ENCODE data around the gene FAM107B.

FAM107B gene

GRCh38 chr10:14481014-14481413 is 293.7 kb downstream of the FAM107B start:
- no peak overlapping the region for H3K4me3 ChIP-seq (replicated peaks; ENCODE audit: low read depth, low read length)
- DNase-seq (ENCODE audit: extremely low read depth, low read depth): no peak
- no peak for TF ChIP-seq CTCF (IDR thresholded peaks at IDR 0.05; ENCODE audit: low read depth, low read length, missing control alignments)

GRCh38 chr10:14478604-14479003 is 296.1 kb downstream of the FAM107B start:
- DNase-seq (ENCODE audit: extremely low read depth, low read depth): no peak
- no peak overlapping the region for H3K4me3 ChIP-seq (replicated peaks; ENCODE audit: low read depth, low read length)
- peak; percentile 58 for TF ChIP-seq CTCF (IDR thresholded peaks at IDR 0.05; ENCODE audit: low read depth, low read length, missing control alignments)

- no peak overlapping the region for H3K4me3 ChIP-seq (replicated peaks; ENCODE audit: low read depth, low read length)
- DNase-seq (ENCODE audit: extremely low read depth, low read depth): no peak
- TF ChIP-seq CTCF (IDR thresholded peaks at IDR 0.05; ENCODE audit: low read depth, low read length, missing control alignments): no peak
Observed at GRCh38 chr10:14478201-14478600, 296.5 kb downstream of the FAM107B start.

GRCh38 chr10:14477408-14477710 is 297.3 kb downstream of the FAM107B start:
- H3K4me3 ChIP-seq (replicated peaks; ENCODE audit: low read depth, low read length): no peak overlapping the region
- TF ChIP-seq CTCF (IDR thresholded peaks at IDR 0.05; ENCODE audit: low read depth, low read length, missing control alignments): no peak
- peak; percentile 62 for DNase-seq (ENCODE audit: extremely low read depth, low read depth)

- no peak for DNase-seq (ENCODE audit: extremely low read depth, low read depth)
- no peak for TF ChIP-seq CTCF (IDR thresholded peaks at IDR 0.05; ENCODE audit: low read depth, low read length, missing control alignments)
- H3K4me3 ChIP-seq (replicated peaks; ENCODE audit: low read depth, low read length): no peak overlapping the region
Observed at GRCh38 chr10:14476641-14477407, 297.9 kb downstream of the FAM107B start.

GRCh38 chr10:14476006-14476405 is 298.7 kb downstream of the FAM107B start:
- H3K4me3 ChIP-seq (replicated peaks; ENCODE audit: low read depth, low read length): no peak overlapping the region
- no peak for DNase-seq (ENCODE audit: extremely low read depth, low read depth)
- no peak for TF ChIP-seq CTCF (IDR thresholded peaks at IDR 0.05; ENCODE audit: low read depth, low read length, missing control alignments)

- TF ChIP-seq CTCF (IDR thresholded peaks at IDR 0.05; ENCODE audit: low read depth, low read length, missing control alignments): no peak
- no peak for DNase-seq (ENCODE audit: extremely low read depth, low read depth)
- no peak overlapping the region for H3K4me3 ChIP-seq (replicated peaks; ENCODE audit: low read depth, low read length)
Observed at GRCh38 chr10:14474656-14475055, 300.0 kb downstream of the FAM107B start.

All from HFF-Myc (cell line).